GM18868 (cell line): ENCODE results near the gene ING5.
"Not testable (repeated sequence)": the region's sequence is repeated elsewhere in the genome, so short reads cannot be mapped to it uniquely, and the experiment has no call there.

Source experiments
- ATAC-seq: cut with Tn5 transposase; IDR thresholded peaks from one replicate; pipeline ENCODE4 v1.9.1; 2021; ENCODE audit warnings: mild to moderate bottlenecking, moderate library complexity; ENCODE audit not compliant: unreplicated experiment

The ING5 gene

GRCh38 chr2:241701399-241702154, at the start of gene ING5:
Gene ING5 (plus strand): TSS chr2:241702039. CDS start chr2:241702066, 27 bp downstream.
- ATAC-seq: peak; percentile 63

GRCh38 chr2:241652142-241652541, 49.7 kb upstream of the ING5 start:
- ATAC-seq: no peak

GRCh38 chr2:241652722-241653121, 49.1 kb upstream of the ING5 start:
- ATAC-seq: no peak

- no peak for ATAC-seq
Measured at GRCh38 chr2:241653210-241653750, 48.6 kb upstream of the ING5 start.

GRCh38 chr2:241654551-241654950, 47.3 kb upstream of the ING5 start:
- ATAC-seq: no peak

GRCh38 chr2:241655516-241656189, 46.2 kb upstream of the ING5 start:
- no peak for ATAC-seq

- no peak for ATAC-seq
Measured at GRCh38 chr2:241656190-241656741, 45.6 kb upstream of the ING5 start.

GRCh38 chr2:241657786-241658254, 44.0 kb upstream of the ING5 start:
- no peak for ATAC-seq

- no peak for ATAC-seq
Measured at GRCh38 chr2:241658296-241658695, 43.5 kb upstream of the ING5 start.

GRCh38 chr2:241659150-241659739, 42.6 kb upstream of the ING5 start:
- no peak for ATAC-seq

- no peak for ATAC-seq
Measured at GRCh38 chr2:241660593-241661213, 41.1 kb upstream of the ING5 start.

GRCh38 chr2:241662731-241663130, 39.1 kb upstream of the ING5 start:
- ATAC-seq: not testable (repeated sequence)

- no peak for ATAC-seq
Measured at GRCh38 chr2:241665731-241666440, 36.0 kb upstream of the ING5 start.

- no peak for ATAC-seq
Measured at GRCh38 chr2:241666627-241667400, 35.0 kb upstream of the ING5 start.

GRCh38 chr2:241668354-241668753, 33.5 kb upstream of the ING5 start:
- ATAC-seq: no peak

GRCh38 chr2:241668839-241669238, 33.0 kb upstream of the ING5 start:
- no peak for ATAC-seq

- ATAC-seq: no peak
Measured at GRCh38 chr2:241670333-241671110, 31.3 kb upstream of the ING5 start.

- no peak for ATAC-seq
Measured at GRCh38 chr2:241671457-241672240, 30.2 kb upstream of the ING5 start.
